GM23248 (cell line): ENCODE data around the gene CFAP61. TPM values are rescaled to one million over a fixed set of nuclear protein-coding genes. Genes with fewer than 3 reads are reported as not detected.

ENCODE experiments used
- DNase-seq: peaks from one replicate; pipeline ENCODE4 v3.0.0-alpha.2; 2015
- H2AFZ ChIP-seq: fragments of 200-600 bp; sonication (generic); 2 replicates; pipeline ENCODE4 v1.6.1; 2016; ENCODE audit warnings: antibody characterized with exemption
- H3F3A ChIP-seq: fragments of 200-600 bp; sonication (generic); 2 replicates; pipeline ENCODE4 v1.6.1; 2016; ENCODE audit warnings: mild to moderate bottlenecking, antibody characterized with exemption, mixed run types; ENCODE audit not compliant: insufficient read depth
- H3K27ac ChIP-seq: fragments of 200-600 bp; sonication (generic); 2 replicates; pipeline ENCODE4 v1.5.1; 2016; ENCODE audit warnings: mild to moderate bottlenecking
- H3K27me3 ChIP-seq: fragments of 200-600 bp; sonication (generic); replicated peaks from 2 replicates; pipeline ENCODE4 v1.6.1; 2016; ENCODE audit warnings: mild to moderate bottlenecking; ENCODE audit not compliant: insufficient read depth
- H3K36me3 ChIP-seq: fragments of 200-600 bp; sonication (generic); 2 replicates; pipeline ENCODE4 v1.6.1; 2016; ENCODE audit warnings: low read depth, mild to moderate bottlenecking
- H3K4me1 ChIP-seq: fragments of 200-600 bp; sonication (generic); 2 replicates; pipeline ENCODE4 v1.6.1; 2016; ENCODE audit warnings: mild to moderate bottlenecking; ENCODE audit not compliant: insufficient read depth
- H3K4me2 ChIP-seq: fragments of 200-600 bp; sonication (generic); one replicate; pipeline ENCODE4 v1.6.1; 2016; ENCODE audit warnings: mild to moderate bottlenecking; ENCODE audit not compliant: unreplicated experiment
- H3K4me3 ChIP-seq: fragments of 200-600 bp; sonication (generic); 2 replicates; pipeline ENCODE4 v1.5.1; 2016; ENCODE audit warnings: mild to moderate bottlenecking
- H3K79me2 ChIP-seq: fragments of 200-600 bp; sonication (generic); 2 replicates; pipeline ENCODE4 v1.6.1; 2016; ENCODE audit warnings: mild to moderate bottlenecking; ENCODE audit not compliant: insufficient read depth
- H3K9ac ChIP-seq: fragments of 200-600 bp; sonication (generic); 2 replicates; pipeline ENCODE4 v1.6.1; 2016; ENCODE audit warnings: mild to moderate bottlenecking
- H3K9me2 ChIP-seq: fragments of 200-600 bp; sonication (generic); 2 replicates; pipeline ENCODE4 v1.6.1; 2016; ENCODE audit warnings: mixed run types, mild to moderate bottlenecking, moderate library complexity; ENCODE audit not compliant: insufficient read depth
- H3K9me3 ChIP-seq: fragments of 200-600 bp; sonication (generic); one replicate; pipeline ENCODE4 v1.6.1; 2017; ENCODE audit warnings: low read depth
- H4K20me1 ChIP-seq: fragments of 200-600 bp; sonication (generic); 2 replicates; pipeline ENCODE4 v1.6.0; 2016; ENCODE audit not compliant: insufficient read depth
- EZH2 ChIP-seq: fragments of 200-600 bp; sonication (generic); IDR thresholded peaks from 2 replicates; pipeline ENCODE4 v1.6.1; 2018; ENCODE audit warnings: antibody characterized with exemption, mild to moderate bottlenecking; ENCODE audit not compliant: insufficient read depth, poor library complexity, severe bottlenecking
- EZH2phosphoT487 ChIP-seq: fragments of 200-600 bp; sonication (generic); IDR thresholded peaks from 2 replicates; pipeline ENCODE4 v1.6.1; 2018; ENCODE audit warnings: antibody characterized with exemption, moderate library complexity, mild to moderate bottlenecking, low read depth; ENCODE audit not compliant: insufficient read depth
- WGBS, 2 experiments: methylation state at CpG; one replicate each; pipeline ENCODE4 v1.1.6; 2015 to 2017; ENCODE audit warnings: low lambda C conversion rate in 2 of 2, low coverage in 1 of 2; ENCODE audit errors: missing lambda C conversion rate in 2 of 2; 5-methylcytosine and 5-hydroxymethylcytosine counted together
- in situ Hi-C: fragments of 300-500 bp; cut with MboI; formaldehyde crosslinking; loops from 2 replicates; pipeline ENCODE4 v1.15.0; 2020
- polyA plus RNA-seq: library from polyadenylated mRNA; unstranded; fragments of >200 nt; fragmentation: Nextera tagmentation; extraction: Ambion mirVana; gene quantifications from 2 replicates; pipeline ENCODE4 v1.2.1, GENCODE V29; 2016
- total RNA-seq: library from RNA; depleted of rRNA; stranded (reverse); fragments of >200 nt; shearing (Covaris generic); gene quantifications from 2 replicates; pipeline ENCODE4 v1.2.3, GENCODE V29; 2014

The CFAP61 gene
- total and polyA plus RNA-seq, 2 experiments from 2014 or later: not detected

- 0% methylated on average over 1 of the region's 1 CpG for WGBS, 2 experiments
- TF ChIP-seq EZH2 (no peak), EZH2phosphoT487 (no peak)
- no peaks in the 10 kb centered on the region for H3K9me2 ChIP-seq
- H3K4me2 ChIP-seq: no peak overlapping the region
- H3K4me1 ChIP-seq: no peaks in the 10 kb centered on the region
- H3K27me3 ChIP-seq: no peaks in the 10 kb centered on the region
- no peaks in the 10 kb centered on the region for H3K36me3 ChIP-seq
- no peaks in the 10 kb centered on the region for H3K9me3 ChIP-seq
- H3K4me3 ChIP-seq: no peak overlapping the region
- H4K20me1 ChIP-seq: no peaks in the 10 kb centered on the region
- H3K9ac ChIP-seq: no peak overlapping the region
- H3K27ac ChIP-seq: no peak overlapping the region
- DNase-seq: no peak
- no peak overlapping the region for H2AFZ ChIP-seq
- H3K79me2 ChIP-seq: no peaks in the 10 kb centered on the region
- in situ Hi-C loops: no loop called here
- H3F3A ChIP-seq: no peaks in the 10 kb centered on the region
Measured at GRCh38 chr20:20136313-20136712, 84.0 kb downstream of the CFAP61 start.

- Histone ChIP-seq H4K20me1 (no peaks in the 10 kb centered on the region), H3K4me3 (no peak overlapping the region), H3K9ac (no peak overlapping the region), H3K9me3 (no peaks in the 10 kb centered on the region), H3K9me2 (no peaks in the 10 kb centered on the region), H3K4me2 (no peak overlapping the region), H3K27me3 (no peaks in the 10 kb centered on the region), H3F3A (no peaks in the 10 kb centered on the region), H2AFZ (no peak overlapping the region), H3K79me2 (no peaks in the 10 kb centered on the region), H3K27ac (no peak overlapping the region), H3K36me3 (no peaks in the 10 kb centered on the region), H3K4me1 (no peaks in the 10 kb centered on the region)
- WGBS, 2 experiments: 24 to 27% methylated on average over 5 of the region's 5 CpGs
- no peak for DNase-seq
- in situ Hi-C loops: no loop called here
- no peak for TF ChIP-seq EZH2
- no peak for TF ChIP-seq EZH2phosphoT487
Measured at GRCh38 chr20:20137851-20138250, 85.5 kb downstream of the CFAP61 start.

GRCh38 chr20:20138301-20139064, 86.2 kb downstream of the CFAP61 start:
- no peaks in the 10 kb centered on the region for H3F3A ChIP-seq
- H3K4me2 ChIP-seq: no peak overlapping the region
- H3K36me3 ChIP-seq: no peaks in the 10 kb centered on the region
- 2 to 3% methylated on average over 4 of the region's 4 CpGs for WGBS, 2 experiments
- H3K9me3 ChIP-seq: no peaks in the 10 kb centered on the region
- DNase-seq: no peak
- no peaks in the 10 kb centered on the region for H4K20me1 ChIP-seq
- no peaks in the 10 kb centered on the region for H3K79me2 ChIP-seq
- H2AFZ ChIP-seq: no peak overlapping the region
- no peak overlapping the region for H3K9ac ChIP-seq
- H3K9me2 ChIP-seq: no peaks in the 10 kb centered on the region
- no peaks in the 10 kb centered on the region for H3K27me3 ChIP-seq
- H3K4me3 ChIP-seq: no peak overlapping the region
- TF ChIP-seq EZH2phosphoT487: no peak
- no peak for TF ChIP-seq EZH2
- in situ Hi-C loops: no loop called here
- no peak overlapping the region for H3K27ac ChIP-seq
- no peaks in the 10 kb centered on the region for H3K4me1 ChIP-seq

GRCh38 chr20:20139403-20139802, 87.1 kb downstream of the CFAP61 start:
- in situ Hi-C loops: no loop called here
- H3K27me3 ChIP-seq: no peaks in the 10 kb centered on the region
- no peaks in the 10 kb centered on the region for H3F3A ChIP-seq
- H3K4me2 ChIP-seq: no peak overlapping the region
- no peak for DNase-seq
- H3K27ac ChIP-seq: no peak overlapping the region
- no peak overlapping the region for H3K9ac ChIP-seq
- H2AFZ ChIP-seq: no peak overlapping the region
- TF ChIP-seq EZH2phosphoT487: no peak
- no peak for TF ChIP-seq EZH2
- no peaks in the 10 kb centered on the region for H3K79me2 ChIP-seq
- H3K4me1 ChIP-seq: no peaks in the 10 kb centered on the region
- no peak overlapping the region for H3K4me3 ChIP-seq
- no peaks in the 10 kb centered on the region for H4K20me1 ChIP-seq
- H3K9me3 ChIP-seq: no peaks in the 10 kb centered on the region
- no peaks in the 10 kb centered on the region for H3K9me2 ChIP-seq
- H3K36me3 ChIP-seq: no peaks in the 10 kb centered on the region
- WGBS, 2 experiments: 41 to 43% methylated on average over 5 of the region's 5 CpGs
